Fibroblast of lung (primary cell): Measurements from ENCODE around the gene MRPL58. TPM values are rescaled to one million over a fixed set of nuclear protein-coding genes. Genes with fewer than 3 reads are reported as not detected.

Experiments
- DNase-seq, 2 donors: peaks; one replicate each; pipeline versions ENCODE4 v3.0.0 to v3.0.0-alpha.2; 2010; ENCODE audit warnings: low read depth in 2 of 2
- H2AFZ ChIP-seq: 2 replicates; pipeline ENCODE4 v1.5.1; 2012; ENCODE audit warnings: low read length, control low read depth, inconsistent platforms
- H3K27ac ChIP-seq: 2 replicates; pipeline ENCODE4 v1.5.1; 2011; ENCODE audit warnings: low read length, control low read depth; ENCODE audit not compliant: insufficient read depth
- H3K27me3 ChIP-seq: 2 replicates; pipeline ENCODE4 v1.5.1; 2011; ENCODE audit warnings: mild to moderate bottlenecking, low read length; ENCODE audit not compliant: control insufficient read depth, insufficient read depth
- H3K36me3 ChIP-seq: 2 replicates; pipeline ENCODE4 v1.5.1; 2011; ENCODE audit warnings: low read length; ENCODE audit not compliant: control insufficient read depth, insufficient read depth
- H3K4me1 ChIP-seq: 2 replicates; pipeline ENCODE4 v1.5.1; 2011; ENCODE audit warnings: low read length; ENCODE audit not compliant: control insufficient read depth, insufficient read depth; ENCODE audit errors: extremely low read depth
- H3K4me2 ChIP-seq: 2 replicates; pipeline ENCODE4 v1.5.1; 2011; ENCODE audit warnings: low read length, control low read depth; ENCODE audit not compliant: insufficient read depth; ENCODE audit errors: extremely low read depth
- H3K4me3 ChIP-seq, 4 experiments: fragments of 200-600 bp in 1 of 4; sonication (generic) in 1 of 4; replicated peaks in 1 of 4; 2 replicates each; pipeline ENCODE4 v1.5.1; 2011 to 2016; ENCODE audit warnings: low read length in 4 of 4, low read depth in 3 of 4, mild to moderate bottlenecking in 3 of 4, control low read depth in 2 of 4, inconsistent platforms in 1 of 4, mixed read lengths in 1 of 4; ENCODE audit not compliant: insufficient read depth in 1 of 4; ENCODE audit errors: control extremely low read depth in 1 of 4
- H3K79me2 ChIP-seq: 2 replicates; pipeline ENCODE4 v1.5.1; 2012; ENCODE audit warnings: mild to moderate bottlenecking, low read length, inconsistent platforms; ENCODE audit not compliant: control insufficient read depth, insufficient read depth
- H3K9ac ChIP-seq: 2 replicates; pipeline ENCODE4 v1.5.1; 2011; ENCODE audit warnings: mild to moderate bottlenecking, low read length, control low read depth; ENCODE audit not compliant: insufficient read depth
- H3K9me3 ChIP-seq: 2 replicates; pipeline ENCODE4 v1.5.1; 2012; ENCODE audit warnings: low read depth, low read length; ENCODE audit not compliant: control insufficient read depth, insufficient read depth
- H4K20me1 ChIP-seq: 2 replicates; pipeline ENCODE4 v1.5.1; 2011; ENCODE audit warnings: low read length; ENCODE audit not compliant: control insufficient read depth, insufficient read depth; ENCODE audit errors: extremely low read depth
- CTCF ChIP-seq, 2 donors: IDR thresholded peaks in 1 of 2; conservative IDR thresholded peaks in 1 of 2; 1 replicate in 1 of 2; 2 replicates in 1 of 2; pipeline ENCODE4 v1.5.1; 2011 to 2012; ENCODE audit warnings: low read length in 2 of 2, control low read depth in 1 of 2, inconsistent platforms in 1 of 2, low read depth in 1 of 2, mild to moderate bottlenecking in 1 of 2
- EZH2 ChIP-seq: IDR thresholded peaks from 2 replicates; pipeline ENCODE4 v1.5.1; 2012; ENCODE audit warnings: low read length, control low read depth, mild to moderate bottlenecking; ENCODE audit errors: missing control alignments
- polyA plus RNA-seq, 2 donors: library from polyadenylated mRNA; depleted of rRNA in 1 of 2; stranded (reverse) in 1 of 2; unstranded in 1 of 2; fragments of >200 nt; gene quantifications; 2 replicates each; pipeline ENCODE4 v1.2.1, GENCODE V29; 2011 to 2012; ENCODE audit warnings: missing spikeins in 1 of 2
- total RNA-seq: library from RNA; depleted of rRNA; stranded (reverse); fragments of >200 nt; gene quantifications from 2 replicates; pipeline ENCODE4 v1.2.1, GENCODE V29; 2014

Gene MRPL58
- total and polyA plus RNA-seq, 2 donors (not counting 1 experiment from before 2014, with no cell fraction given), result 35.2 to 49.1 TPM

- Histone ChIP-seq H3K36me3 (peaks cover 22% of the 10 kb centered on the region), H3K9ac (no peak overlapping the region), H3K27ac (no peak overlapping the region), H3K4me3 (no peak overlapping the region), H3K4me2 (no peak overlapping the region), H3K79me2 (no peaks in the 10 kb centered on the region), H3K4me1 (no peaks in the 10 kb centered on the region), H4K20me1 (no peaks in the 10 kb centered on the region), H3K27me3 (no peaks in the 10 kb centered on the region), H3K9me3 (no peaks in the 10 kb centered on the region), H2AFZ (no peak overlapping the region)
- DNase-seq, result no peak
- TF ChIP-seq EZH2, result no peak
- no peak for TF ChIP-seq CTCF (conservative IDR thresholded peaks at IDR 0.05 in 1 of 2, IDR thresholded peaks at IDR 0.05 in 1 of 2; ENCODE audit: low read depth in 1 of 2, low read length in 2 of 2)
Measured at GRCh38 chr17:75063626-75064025, 51.2 kb downstream of the MRPL58 start.

GRCh38 chr17:75064040-75064439 is 51.6 kb downstream of the MRPL58 start:
- TF ChIP-seq EZH2, result no peak
- TF ChIP-seq CTCF (conservative IDR thresholded peaks at IDR 0.05 in 1 of 2, IDR thresholded peaks at IDR 0.05 in 1 of 2; ENCODE audit: low read depth in 1 of 2, low read length in 2 of 2), result no peak
- Histone ChIP-seq H3K36me3 (peaks cover 22% of the 10 kb centered on the region), H3K4me2 (no peak overlapping the region), H3K27me3 (no peaks in the 10 kb centered on the region), H3K27ac (no peak overlapping the region), H3K4me1 (no peaks in the 10 kb centered on the region), H3K9me3 (no peaks in the 10 kb centered on the region), H3K4me3 (no peak overlapping the region), H3K79me2 (no peaks in the 10 kb centered on the region), H4K20me1 (no peaks in the 10 kb centered on the region), H2AFZ (no peak overlapping the region), H3K9ac (no peak overlapping the region)
- DNase-seq, result no peak

GRCh38 chr17:75064460-75064859 is 52.0 kb downstream of the MRPL58 start:
- TF ChIP-seq CTCF (conservative IDR thresholded peaks at IDR 0.05 in 1 of 2, IDR thresholded peaks at IDR 0.05 in 1 of 2; ENCODE audit: low read depth in 1 of 2, low read length in 2 of 2), result no peak
- TF ChIP-seq EZH2, result no peak
- Histone ChIP-seq H3K4me2 (no peak overlapping the region), H3K9ac (no peak overlapping the region), H3K4me3 (no peak overlapping the region), H2AFZ (no peak overlapping the region), H4K20me1 (no peaks in the 10 kb centered on the region), H3K9me3 (no peaks in the 10 kb centered on the region), H3K27me3 (no peaks in the 10 kb centered on the region), H3K27ac (no peak overlapping the region), H3K79me2 (no peaks in the 10 kb centered on the region), H3K4me1 (no peaks in the 10 kb centered on the region), H3K36me3 (peaks cover 22% of the 10 kb centered on the region)
- DNase-seq, result no peak
